Fibroblast of the aortic adventitia (primary cell): ENCODE data around the gene CALR3. TPM values are rescaled to one million over a fixed set of nuclear protein-coding genes. Genes with fewer than 3 reads are reported as not detected.
"Not testable (repeated sequence)": the region's sequence is repeated elsewhere in the genome, so short reads cannot be mapped to it uniquely, and the experiment has no call there.

Experiments
- DNase-seq: peaks from one replicate; pipeline ENCODE4 v3.0.0-alpha.2; 2010; ENCODE audit warnings: low read depth
- H3K4me3 ChIP-seq: 2 replicates; pipeline ENCODE4 v1.5.1; 2011; ENCODE audit warnings: low read depth, mild to moderate bottlenecking, control low read depth, low read length, moderate library complexity
- total RNA-seq: library from RNA; depleted of rRNA; stranded (reverse); fragments of >200 nt; gene quantifications from 2 replicates; pipeline ENCODE4 v1.2.3, GENCODE V29; 2012; ENCODE audit warnings: low replicate concordance
- TF ChIP-seq, protein P1 (sequence below): IDR thresholded peaks from 2 replicates; pipeline ENCODE4 v1.5.1; 2011; ENCODE audit warnings: mild to moderate bottlenecking, low read length, control low read depth, inconsistent platforms; ENCODE audit not compliant: insufficient read depth

Gene CALR3
- total RNA-seq, 1 donor: not detected

DNA sequence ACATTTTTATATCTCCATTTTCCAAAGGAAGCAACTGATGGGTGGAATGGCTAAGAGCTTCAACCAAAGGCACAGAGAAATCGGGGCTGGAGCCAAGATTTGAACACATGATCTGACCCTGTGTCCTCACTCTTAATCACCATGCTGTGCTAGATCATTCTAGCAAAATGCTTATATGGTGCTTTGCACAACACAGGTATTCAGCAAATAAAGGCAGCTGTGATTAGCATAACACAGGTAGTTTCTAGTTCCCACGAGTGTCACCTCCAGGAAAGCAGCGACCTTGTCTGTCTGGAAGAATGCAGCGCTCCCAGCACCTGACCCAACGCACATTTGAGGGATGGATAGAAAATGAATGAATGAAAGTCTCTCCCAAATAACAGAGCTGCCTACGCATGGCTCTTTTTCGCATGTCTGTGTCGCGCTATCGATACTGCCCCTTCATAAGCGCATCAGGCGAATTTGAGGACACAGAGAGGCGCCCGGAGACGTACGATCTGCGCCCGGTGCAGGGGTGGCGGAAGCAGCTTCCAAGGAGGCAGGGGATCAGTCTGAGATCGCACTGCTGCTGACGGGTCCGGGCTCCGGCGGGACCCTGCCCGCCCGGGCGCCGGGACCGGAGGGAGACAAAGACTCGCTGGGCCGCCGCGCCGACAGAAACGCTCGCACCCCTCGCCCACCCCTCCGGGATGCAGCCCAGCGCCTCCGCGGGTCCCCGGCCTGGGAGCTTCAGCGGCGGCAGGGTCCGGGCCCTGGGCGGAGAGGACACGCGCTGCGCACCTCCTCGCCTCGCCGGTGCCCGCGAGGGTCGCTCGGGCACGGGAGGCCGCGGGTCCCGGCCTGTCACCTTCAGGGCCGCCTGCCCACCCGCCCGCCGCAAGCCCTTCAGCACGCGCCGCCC, 24.8 kb downstream of the CALR3 start:
- DNase-seq: peak; percentile 59
- TF ChIP-seq, protein P1, sequence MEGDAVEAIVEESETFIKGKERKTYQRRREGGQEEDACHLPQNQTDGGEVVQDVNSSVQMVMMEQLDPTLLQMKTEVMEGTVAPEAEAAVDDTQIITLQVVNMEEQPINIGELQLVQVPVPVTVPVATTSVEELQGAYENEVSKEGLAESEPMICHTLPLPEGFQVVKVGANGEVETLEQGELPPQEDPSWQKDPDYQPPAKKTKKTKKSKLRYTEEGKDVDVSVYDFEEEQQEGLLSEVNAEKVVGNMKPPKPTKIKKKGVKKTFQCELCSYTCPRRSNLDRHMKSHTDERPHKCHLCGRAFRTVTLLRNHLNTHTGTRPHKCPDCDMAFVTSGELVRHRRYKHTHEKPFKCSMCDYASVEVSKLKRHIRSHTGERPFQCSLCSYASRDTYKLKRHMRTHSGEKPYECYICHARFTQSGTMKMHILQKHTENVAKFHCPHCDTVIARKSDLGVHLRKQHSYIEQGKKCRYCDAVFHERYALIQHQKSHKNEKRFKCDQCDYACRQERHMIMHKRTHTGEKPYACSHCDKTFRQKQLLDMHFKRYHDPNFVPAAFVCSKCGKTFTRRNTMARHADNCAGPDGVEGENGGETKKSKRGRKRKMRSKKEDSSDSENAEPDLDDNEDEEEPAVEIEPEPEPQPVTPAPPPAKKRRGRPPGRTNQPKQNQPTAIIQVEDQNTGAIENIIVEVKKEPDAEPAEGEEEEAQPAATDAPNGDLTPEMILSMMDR: no peak
- H3K4me3 ChIP-seq: peak overlapping the region; percentile 81

DNA sequence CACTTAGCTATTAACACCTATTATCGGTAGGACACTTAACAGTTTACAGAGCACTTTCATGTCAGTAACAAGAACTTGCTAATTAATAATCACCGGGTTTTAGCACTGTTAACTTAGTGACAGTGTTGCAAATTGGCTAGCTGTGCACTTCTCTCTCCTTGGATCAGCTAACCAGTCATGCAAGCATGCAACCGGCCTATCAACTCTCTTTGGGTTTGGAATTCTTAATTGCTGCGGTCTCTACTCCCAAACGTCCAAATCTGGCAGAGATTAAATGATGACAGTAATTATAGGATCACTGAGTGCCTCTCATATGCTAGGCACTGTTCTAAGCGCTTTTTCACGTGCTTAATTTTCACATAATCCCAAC, 25.4 kb downstream of the CALR3 start:
- H3K4me3 ChIP-seq: peak overlapping the region; percentile 81
- TF ChIP-seq, protein P1: no peak
- no peak for DNase-seq

DNA sequence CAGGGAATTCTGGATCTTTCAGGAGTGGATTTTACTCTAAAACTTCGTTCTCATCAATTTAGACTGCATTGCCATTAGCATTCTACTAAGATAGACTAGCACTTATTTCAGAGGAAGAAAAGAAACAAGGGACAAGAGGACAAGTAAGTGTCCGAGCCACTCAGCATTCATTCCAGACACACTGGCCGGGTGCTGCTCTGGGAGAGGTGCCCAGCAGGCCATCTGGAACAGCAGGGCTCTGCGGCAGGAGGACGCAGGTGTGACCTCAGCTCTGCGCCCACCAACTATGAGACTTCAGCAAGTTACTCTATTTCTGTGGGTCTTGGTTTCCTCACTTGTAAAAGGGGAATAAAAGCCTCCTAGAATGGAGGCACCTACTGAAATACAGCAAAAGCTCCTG, 28.4 kb downstream of the CALR3 start:
- no peak overlapping the region for H3K4me3 ChIP-seq
- TF ChIP-seq, protein P1: no peak
- DNase-seq: no peak

DNA sequence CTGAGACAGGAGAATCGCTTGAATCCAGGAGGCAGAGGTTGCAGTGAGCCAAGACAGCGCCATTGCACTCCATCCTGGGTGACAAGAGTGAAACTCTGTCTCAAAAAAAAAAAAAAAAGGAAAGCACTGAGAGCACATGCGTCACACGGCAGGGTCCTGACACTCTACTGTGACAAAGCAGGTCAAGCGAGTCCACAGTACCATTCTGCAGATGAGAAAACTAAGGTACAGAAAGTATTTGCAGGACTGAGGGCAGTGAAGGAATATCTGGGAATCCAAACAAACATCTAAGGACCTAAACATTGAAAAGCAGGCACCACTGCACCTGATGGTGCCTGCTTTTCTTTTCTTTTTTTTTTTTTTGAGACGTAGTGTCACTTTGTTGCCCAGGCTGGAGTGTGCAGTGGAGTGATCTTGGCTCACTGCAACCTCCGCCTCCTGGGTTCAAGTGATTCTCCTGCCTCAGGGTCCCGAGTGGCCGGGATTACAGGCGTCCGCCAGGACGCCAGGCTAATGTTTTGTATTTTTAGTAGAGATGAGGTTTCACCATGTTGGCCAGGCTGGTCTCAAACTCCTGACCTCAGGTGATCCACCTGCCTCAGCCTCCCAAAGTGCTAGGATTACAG, 29.1 kb downstream of the CALR3 start:
- H3K4me3 ChIP-seq, DNase-seq: not testable (repeated sequence)

DNA sequence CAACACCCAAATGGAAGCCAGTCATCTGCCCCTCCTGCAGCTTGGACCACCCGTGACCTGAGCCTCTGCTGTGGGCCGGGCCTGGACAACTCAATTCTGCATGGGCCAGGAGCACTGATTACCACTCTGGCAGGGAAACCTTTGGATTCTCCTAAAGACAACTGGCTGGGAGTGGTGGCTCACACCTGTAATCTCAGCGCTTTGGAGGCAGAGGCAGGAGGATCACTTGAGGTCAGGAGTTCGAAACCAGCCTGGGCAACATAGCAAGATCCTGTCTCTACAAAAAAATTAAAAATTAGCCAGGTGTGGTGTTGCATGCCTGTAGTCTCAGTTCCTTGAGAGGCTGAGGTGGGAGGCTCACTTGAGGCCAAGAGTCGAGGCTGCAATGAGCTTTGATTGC, 30.7 kb downstream of the CALR3 start:
- TF ChIP-seq, protein P1: no peak
- no peak overlapping the region for H3K4me3 ChIP-seq
- no peak for DNase-seq

DNA sequence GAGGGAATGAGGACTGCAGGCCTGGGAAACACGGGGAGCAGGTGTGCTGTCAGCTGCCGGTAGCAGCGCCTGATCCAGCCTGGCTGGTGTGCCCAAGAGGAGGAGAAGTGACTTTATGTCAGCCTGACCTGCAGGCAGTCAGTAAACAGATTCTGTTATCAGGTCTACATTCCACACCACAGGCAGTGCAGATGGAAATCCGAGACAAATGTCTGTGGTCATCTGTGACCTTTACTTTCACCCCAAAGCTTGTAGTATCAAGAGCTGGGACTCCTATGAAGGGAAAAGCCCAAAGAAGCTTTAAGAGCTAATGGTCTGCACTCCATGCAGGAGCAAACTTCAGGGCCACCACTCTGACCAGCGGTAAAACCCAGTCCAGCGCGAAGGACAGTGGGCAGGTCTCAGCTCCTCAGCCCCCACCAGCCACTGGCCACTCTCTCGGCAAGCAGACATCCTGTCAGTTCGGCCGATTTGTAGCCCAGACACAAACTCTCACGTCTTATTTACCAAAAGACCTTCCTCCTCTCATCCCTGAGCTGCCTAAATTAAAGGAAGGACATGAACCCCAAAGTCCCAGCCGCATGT, 31.9 kb downstream of the CALR3 start:
- no peak overlapping the region for H3K4me3 ChIP-seq
- DNase-seq: peak; percentile 39
- TF ChIP-seq, protein P1: no peak

DNA sequence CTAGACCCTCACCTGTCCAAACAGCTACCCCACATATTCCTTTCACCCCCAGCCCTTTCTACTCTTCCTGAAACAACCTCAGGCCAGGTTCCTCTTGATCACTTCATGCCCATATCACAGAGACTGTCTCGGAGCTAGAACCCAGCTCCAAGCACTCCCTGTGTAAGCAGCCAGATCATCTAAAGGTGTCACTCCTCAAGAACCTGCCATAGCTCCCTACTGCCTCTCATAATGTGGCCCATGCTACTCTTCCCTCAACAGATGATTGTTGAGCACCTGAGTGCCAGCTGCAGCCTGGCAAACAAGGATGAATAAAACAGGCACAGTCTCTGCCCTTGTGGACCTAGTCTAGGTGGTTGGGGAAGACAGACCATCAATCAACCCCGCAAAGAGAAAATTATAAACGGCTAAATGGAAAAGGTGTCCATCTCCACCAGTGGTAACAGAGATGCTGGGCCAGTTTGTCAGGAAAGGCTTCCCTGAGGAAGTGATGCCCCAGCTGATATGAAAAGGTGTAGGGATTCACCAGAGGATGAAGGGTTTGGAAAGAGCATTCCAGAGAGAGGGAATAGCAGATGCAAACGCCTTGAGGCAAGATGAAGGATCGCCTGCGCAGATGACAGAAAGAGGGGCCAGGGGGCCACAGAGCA, 32.5 kb downstream of the CALR3 start:
- H3K4me3 ChIP-seq: no peak overlapping the region
- TF ChIP-seq, protein P1: no peak
- no peak for DNase-seq
